SKM-1 (cell line): ENCODE measurements around the gene GLOD5.

Source experiments
- DNase-seq: peaks from one replicate; lab custom pipeline; 2025; ENCODE audit not compliant: unreplicated experiment; lab: John Stamatoyannopoulos, UW

Gene GLOD5

DNA sequence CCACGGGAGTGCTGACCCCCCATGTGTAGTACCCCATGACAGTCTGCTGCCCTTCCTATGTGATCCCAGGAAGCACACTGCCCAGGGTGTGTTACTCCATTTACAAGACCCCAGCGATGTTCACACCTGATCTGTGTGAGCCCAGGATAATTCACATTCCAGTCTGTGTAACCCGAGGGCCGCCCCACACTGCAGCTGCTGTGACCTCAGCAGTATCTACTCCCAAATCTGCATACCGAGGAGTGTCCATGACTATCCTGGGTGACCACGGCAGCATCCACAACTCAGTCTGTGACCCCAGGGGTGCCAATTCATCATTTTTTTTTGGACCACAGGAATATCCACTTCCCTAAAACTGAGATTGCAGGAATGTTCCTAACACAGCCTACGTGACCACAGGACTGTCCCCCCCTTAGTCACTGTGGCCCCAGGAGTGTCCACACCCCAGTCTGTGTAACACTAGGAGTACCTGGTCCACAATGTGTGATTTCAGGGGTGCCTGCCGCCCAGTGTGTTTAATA, 7.8 kb upstream of the GLOD5 start:
- DNase-seq = no peak

DNA sequence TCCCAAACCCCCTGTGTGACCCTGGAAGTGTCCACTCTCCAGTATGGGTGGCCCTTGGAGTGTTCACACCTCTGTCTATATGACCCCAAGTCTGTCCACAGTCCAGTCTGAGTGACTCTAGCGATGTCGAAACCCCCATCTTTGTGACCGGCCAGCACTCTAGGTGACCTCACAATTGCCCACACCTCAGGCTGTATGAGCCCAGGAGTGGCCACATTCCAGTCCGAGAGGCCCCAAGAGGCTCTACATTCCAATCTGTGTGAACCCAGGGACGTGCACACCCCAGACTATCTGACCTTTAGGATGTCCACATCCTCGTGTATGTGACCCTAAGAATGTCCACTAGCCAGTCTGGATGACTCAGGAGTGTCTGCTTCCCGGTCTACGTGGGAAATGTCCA, 7.3 kb upstream of the GLOD5 start:
- DNase-seq = no peak

DNA sequence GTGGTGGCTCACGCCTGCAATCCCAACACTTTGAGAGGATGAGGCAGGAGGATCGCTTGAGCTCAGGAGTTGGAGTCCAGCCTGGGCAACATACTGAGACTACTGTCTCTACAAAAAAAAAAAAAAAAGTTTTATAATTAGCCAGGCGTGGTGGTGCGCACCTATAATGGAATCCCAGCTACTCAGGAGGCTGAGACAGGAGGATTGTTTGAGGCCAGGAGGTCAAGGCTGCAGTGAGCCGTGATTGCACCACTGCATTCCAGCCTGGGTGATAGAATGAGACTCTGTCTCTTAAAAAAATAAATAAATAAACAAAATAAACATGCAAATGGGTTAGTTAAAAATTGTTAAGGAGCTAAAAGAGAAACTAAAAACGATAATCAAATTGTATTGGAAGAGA, 7.7 kb downstream of the GLOD5 start:
- DNase-seq = no peak

DNA sequence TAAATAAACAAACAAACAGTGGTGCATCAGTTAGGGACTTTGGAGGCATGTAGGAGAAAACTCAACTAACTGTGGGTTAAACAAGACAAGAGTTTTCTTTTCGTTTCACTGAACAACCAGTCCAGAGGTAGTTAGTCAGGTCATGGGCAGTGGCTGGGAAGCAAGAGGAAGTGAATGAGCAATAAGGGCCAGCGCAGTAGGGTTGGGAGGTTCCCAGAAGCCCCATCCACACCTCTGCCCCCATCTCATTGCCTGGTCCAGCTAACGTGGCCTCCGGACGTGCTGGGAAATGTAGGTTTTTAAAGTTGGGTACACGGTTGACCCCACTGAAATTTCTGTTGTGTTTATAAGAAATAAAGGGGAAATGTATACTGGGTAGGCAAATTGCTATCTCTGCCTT, 8.7 kb downstream of the GLOD5 start:
- DNase-seq = no peak

DNA sequence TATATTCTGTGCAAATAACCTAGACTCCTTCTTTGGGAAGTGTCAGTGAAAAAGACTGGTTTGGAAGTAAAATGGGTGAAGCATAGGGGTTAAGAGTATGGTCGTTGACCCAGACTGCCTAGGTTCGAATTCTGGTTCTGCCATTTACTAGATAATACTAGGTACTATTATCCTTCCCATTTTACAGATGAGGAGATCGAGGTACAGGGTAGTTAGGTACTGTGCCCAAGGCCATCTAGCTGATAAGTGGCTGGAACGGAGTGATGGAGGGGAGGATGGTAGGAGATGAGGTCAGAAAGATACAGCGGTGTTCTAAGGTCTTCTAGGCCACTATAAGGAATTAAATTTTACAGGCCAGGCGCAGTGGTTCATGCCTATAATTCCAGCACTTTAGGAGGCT, 11.1 kb downstream of the GLOD5 start:
- DNase-seq = no peak

DNA sequence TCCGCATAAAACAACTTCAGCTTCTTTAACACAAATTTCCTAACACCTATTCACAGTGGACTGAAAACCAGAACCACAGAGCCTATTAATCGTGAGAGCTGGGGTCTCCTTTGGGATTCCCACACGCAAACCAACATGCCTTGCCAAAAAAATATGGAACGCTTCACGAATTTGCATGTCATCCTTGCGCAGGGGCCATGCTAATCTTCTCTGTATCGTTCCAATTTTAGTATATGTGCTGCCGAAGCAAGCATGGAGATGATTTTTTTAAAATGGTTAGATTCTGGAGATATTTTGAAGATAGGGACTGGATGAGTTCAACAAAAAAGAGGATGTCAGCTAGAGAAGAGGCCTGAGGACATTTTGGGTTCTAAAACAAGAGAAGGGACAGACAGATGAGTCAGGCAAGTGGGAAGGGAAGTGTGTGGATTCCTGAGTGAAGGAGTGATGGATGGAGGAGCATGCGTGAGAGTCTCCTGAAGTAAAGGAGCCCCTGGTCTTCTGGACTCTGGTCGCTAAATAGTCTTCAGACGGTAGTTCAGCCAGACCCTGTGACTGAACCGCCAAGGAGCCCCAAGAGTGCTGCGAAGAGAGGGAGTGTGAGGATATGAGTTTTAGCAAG, 15.4 kb downstream of the GLOD5 start:
- DNase-seq = no peak

DNA sequence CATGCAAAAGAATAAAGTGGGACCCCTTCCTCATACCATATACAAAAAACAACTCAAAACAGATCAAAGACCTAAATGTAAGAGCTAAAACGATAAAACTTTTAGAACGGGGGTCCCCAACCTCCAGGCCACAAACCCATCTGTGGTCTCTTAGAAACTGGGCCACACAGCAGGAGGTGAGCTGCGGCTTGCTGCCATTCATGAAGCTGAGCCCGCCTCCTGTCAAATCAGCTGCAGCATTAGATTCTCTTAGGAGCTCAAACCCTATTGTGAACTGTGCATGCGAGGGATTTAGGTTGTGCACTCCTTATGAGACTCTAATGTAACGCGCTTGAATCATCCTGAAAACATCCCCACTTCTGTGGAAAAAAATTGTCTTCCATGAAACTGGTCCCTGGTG, 17.9 kb downstream of the GLOD5 start:
- DNase-seq = no peak

DNA sequence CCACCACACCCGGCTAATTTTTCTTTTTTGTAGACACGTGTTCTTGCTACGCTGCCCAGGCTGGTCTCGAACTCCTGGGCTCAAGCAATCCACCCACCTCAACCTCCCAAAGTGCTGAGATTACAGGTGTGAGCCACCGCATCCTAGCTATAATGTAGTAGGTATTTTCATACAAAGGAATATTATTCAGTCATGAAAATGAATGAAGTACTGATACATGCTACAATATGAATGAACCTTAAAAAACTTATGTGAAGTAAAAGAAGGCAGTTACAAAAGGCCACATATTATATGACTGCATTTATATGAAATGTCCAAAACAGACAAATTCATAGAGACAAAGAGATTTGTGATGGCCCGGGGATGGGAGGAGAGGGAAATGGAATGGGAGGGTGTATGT, 20.2 kb downstream of the GLOD5 start:
- DNase-seq = no peak

DNA sequence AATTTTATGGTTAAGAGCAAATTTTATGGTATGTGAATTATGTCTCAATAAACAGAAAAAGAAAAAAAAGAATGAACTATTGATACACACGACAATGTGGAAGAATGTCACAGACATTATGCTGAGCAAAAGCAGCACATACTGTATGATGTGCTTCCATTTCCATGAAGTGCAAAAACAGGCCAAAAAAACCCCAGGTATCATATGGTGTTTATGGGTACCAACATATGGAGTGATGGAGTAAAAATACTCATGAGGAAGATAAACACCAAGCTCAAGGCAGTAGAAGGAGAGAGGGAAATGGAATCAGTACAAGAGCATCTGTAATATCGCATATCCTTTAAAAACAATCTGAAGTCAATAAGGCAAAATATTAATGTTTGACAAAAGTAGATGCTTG, 20.7 kb downstream of the GLOD5 start:
- DNase-seq = no peak

DNA sequence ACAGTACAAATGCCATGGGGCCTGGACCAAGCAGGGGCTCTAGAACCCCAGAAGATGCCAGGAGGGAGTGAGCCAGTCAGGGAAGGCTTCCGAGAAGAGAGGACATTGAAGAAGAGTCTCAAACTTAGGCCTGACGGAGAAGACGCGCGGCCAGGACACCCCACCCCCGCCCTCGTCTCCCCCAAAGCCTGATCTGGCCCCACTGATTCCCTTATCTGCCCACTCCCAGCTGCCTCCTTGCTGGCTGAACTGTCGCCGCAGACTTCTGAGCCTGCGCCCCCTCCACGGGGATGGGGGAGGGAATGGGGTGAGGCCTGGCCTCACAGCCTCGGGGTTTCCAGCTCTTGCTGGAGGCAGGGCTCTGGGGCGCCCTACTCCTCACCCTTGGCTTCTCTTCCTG, 21.2 kb downstream of the GLOD5 start:
- no peak for DNase-seq

DNA sequence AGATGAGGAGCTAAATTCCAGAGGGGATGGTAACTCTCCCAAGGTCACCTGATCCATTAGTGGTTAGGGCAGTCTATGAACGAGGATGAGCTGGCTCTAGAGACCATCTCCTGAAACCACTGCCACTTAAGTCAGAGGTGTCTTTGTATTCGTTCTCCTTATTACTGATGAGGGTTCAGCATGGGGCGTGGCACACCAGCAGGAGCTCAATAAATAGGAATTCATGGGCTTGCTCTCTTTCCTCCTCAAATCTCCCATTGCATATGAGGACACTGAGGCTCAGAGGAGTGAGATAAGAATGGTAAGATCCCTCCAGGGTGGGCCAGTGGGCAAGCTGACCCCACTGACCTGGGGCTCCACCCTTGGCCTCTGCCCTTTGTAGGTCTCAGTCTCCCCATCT, 23.2 kb downstream of the GLOD5 start:
- no peak for DNase-seq

DNA sequence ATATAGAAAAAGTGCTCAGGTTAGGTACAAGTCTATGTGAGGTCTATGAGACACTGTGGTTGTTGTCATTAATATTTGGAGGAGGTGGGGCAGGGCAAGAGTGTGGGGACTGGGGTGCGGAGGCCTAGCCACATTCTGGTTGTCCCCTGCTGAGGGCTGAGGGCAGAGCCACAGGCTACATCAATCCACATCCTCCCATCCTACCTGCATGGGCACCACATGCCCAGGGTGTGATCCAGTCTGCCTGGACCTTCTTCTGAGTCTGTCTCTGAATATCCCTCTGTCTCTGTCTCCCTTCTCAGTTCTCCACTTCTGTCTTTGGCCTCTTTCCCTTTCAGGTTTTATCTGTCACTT, 23.6 kb downstream of the GLOD5 start:
- DNase-seq = no peak

DNA sequence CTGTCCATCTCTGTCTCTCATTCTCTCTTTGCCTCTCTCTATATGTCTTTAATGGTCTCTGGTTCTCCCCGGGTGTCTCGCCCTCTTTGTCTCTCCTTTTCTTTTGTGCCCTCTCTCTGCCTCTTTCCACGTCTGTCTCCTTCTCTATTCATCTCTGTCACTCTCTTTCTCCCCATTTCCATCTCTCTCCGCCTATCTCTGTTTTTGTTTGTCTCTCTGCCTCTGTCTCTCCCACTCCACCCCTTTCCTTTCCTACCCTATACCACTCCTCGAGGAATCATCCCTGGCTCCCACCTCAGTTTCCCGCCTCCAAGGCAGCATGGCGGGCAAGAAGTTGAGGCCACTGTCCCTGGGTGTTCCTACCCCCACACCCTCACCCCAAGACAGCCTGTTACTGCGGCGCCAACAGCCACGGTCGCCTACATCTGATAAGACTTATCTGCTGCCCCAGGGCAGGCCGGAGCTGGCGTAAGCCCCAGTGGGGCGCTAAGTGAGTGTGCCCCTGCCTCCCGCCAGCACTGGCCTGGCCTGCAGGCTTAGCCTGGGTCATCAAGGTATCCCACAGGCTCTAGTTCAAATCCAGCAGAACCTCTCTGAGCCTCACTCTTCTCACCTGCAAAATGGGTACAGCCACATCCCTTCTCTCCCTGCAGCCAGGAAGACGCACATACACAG, 24.1 kb downstream of the GLOD5 start:
- no peak for DNase-seq

DNA sequence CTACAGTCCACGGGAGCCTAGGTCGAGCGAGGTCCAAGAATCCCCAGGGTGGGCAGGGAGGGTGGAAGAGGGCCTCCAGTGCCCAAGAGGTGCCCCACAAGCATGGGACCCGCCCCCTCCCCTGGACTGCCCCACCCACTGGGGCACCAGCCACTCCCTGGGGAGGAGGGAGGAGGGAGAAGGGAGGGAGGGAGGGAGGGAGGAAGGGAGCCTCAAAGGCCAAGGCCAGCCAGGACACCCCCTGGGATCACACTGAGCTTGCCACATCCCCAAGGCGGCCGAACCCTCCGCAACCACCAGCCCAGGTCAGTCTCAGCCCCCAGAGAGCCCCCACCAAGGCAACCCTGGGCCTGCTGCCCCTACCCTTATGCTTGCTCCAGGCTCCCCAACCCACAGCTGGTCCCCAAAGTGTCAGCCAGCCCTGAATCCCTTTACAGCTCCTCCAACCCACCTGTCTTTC, 24.8 kb downstream of the GLOD5 start, which contains the start of gene GATA1:
Gene GATA1, plus strand, starts transcription at position 250 of the 460 bp plus-strand sequence. CDS start 4,520 bp downstream, outside the sequence.
- no peak for DNase-seq

DNA sequence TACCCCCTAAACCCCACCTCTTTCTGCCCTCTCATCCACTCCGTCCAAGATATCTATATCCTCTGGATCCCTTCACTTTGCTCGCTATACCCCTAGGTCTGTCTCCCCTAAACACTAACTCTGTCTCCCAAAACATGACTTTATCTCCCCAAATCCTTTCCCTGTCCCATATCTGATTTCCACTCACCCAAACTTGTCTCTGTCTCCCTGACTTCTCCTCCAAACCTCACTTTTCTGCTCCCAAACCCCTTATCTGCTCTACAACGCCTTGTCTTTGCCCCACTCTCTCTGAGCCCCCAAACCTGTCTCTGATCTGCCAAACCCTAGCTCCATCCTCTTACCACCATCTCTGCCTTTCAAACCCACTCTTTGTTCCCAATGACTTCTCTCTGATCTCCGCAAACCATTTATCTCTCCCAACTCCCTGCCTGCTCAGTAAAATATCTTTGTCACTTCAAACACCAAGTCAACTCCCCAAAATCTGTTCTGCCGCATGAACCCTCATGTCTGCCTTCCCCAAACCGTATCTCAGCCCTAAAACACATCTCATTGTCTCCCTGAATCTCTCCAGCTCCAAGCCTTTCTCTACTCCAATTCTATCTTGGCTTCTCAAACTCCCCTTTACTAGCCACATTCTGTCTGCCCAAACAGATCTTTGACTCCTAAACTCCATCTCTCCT, 25.4 kb downstream of the GLOD5 start:
- no peak for DNase-seq

DNA sequence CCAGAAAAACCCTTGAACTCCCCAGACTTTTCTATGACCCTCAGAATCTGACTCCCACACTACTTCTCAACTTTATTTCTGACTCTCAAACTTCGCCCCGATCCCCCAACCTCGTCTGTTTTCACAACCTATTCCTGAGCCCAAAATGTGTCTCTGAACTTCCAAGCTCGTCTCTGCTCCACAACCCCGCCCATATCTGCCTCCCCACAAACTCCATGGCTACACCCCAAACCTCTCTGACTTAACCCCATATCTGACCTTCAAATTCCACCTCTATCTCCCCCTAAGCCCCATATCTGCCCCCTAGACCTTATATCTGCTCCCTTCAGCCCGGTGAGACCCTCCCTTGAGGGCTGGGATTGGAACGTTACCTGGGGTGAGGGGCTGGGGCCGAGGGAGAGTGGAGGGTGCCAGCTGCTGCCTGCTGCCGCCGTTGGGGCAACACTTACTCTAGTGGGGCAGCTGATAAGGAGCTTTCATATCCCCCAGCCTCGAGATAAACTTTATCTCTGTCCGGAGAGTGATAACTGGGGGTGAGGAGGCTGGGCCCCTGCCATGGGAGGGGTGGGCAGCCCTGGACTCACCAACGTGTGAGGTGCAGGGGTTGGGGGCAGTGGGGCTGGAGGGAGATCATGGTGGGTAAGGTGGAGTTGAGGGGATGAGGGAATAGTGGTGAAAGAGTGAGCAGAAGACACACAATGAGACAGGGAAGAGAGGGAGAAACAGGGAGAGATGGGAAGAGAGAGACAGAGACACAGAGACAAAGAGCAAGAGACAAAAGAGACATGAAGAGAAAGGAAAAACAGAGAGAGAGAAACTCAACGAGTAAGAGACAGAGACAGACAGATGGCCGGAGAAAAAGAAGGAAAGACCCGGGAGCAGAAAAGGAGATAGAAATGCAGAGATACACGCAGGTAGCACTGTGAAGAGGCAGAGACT, 26.2 kb downstream of the GLOD5 start:
- no peak for DNase-seq

DNA sequence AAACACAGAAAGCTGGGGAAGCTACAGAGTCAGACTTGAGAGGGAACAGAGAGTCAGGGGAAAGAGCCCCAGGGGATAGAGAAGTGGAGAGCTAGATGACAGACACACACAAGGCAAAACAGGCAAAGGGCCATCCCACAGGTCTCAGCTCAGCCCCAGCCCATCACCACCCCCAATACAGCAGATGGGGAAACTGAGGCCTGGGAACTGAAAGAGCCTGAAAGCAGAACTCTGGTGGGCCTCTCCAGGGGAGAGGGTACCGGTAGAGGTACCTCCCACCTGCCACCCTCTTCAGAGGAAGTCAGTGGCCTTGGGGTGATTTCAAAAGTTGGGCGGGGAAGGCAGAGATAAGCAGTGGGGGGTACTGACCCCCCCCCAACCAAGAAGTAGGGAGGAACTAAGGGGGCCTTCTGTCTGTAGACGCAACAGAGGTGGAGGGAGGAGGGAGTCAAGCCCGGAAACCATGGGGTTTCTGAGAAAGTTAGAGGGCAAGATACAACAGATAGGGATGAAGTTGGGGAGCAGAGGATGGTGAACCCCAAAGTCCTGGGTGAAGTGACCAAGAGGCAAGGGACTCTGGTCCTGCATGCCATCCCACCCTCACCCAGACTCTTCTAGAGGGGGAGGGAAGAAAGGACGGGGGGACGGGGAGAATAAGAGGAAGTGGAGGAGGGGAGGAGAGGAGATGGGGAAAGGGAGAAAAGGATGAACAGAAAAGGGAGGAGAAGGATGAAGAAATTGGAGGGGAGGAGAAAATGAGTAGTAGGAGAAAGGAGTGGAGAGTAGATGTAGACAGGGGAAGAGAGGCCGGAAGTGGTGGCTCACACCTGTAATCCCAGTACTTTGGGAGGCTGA, 28.0 kb downstream of the GLOD5 start:
- peak; percentile 5 for DNase-seq

DNA sequence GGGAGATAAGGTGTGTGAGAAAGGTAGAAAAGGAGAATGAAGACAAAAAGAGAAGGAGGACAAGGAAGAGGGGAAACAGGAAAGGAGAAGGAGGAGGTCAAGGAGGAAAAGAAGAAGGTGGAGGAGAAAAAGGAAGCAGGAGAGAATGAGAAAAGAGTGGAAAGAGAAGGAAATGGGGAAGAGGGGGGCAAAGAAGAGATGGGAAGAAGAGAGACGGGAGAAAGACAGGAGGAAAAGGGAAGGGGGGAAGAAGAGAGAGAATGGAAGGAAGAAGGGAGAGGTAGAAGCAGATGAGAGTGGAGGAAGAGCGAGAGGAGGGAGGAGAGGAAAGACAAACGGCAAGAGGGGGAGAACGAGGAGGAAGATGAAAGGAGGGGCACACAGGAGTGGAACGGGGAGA, 28.9 kb downstream of the GLOD5 start:
- DNase-seq = no peak

DNA sequence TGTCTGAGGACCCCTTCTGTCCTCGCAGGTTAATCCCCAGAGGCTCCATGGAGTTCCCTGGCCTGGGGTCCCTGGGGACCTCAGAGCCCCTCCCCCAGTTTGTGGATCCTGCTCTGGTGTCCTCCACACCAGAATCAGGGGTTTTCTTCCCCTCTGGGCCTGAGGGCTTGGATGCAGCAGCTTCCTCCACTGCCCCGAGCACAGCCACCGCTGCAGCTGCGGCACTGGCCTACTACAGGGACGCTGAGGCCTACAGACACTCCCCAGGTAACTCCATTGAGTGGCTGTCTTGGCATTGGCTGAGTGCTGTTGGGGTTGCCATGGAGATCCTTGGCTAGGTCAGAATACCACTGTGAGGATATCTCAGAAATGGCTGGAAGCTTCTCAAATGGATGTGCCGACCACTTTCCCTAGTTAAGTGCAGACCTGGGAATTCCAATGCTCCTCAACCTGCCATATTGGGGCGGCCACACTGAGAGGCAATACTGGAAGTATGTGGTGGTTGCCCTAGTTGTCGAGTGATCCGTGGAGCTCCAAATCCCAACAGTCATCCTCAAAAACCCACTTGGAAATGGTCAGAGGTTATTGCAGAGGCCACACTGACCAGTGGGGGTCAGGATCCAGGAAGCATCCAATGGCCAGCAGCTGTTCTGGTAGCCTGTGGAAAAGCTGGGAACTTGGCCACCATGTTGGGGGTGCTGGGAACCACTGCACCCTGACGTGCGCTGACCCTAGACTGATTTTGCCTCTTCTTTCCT, 29.7 kb downstream of the GLOD5 start:
- DNase-seq = no peak
